B cell (primary cell): ENCODE measurements around the gene ZDHHC18. TPM values are rescaled to one million over a fixed set of nuclear protein-coding genes. Genes with fewer than 3 reads are reported as not detected.

Experiments used
- ATAC-seq: fragments of 200-7000 bp; cut with Tn5 transposase; one replicate; pipeline ENCODE4 v1.10.0; 2021; ENCODE audit warnings: low read depth, mild to moderate bottlenecking, moderate number of reproducible peaks, moderate library complexity
- CTCF ChIA-PET: fragments of 350-600 bp; sonication (Branson Sonifier 250); formaldehyde crosslinking; loops from one replicate; lab custom pipeline; 2021; ENCODE audit warnings: antibody characterized with exemption, inconsistent platforms; lab: Charles Lee
- POLR2A ChIA-PET: fragments of 350-600 bp; sonication (Branson Sonifier 250); formaldehyde crosslinking; loops from one replicate; lab custom pipeline; 2021; ENCODE audit warnings: antibody characterized with exemption; lab: Charles Lee
- DNase-seq: peaks from one replicate; pipeline ENCODE4 v3.0.0; 2013
- H2AFZ ChIP-seq: 2 replicates; pipeline ENCODE4 v1.6.1; 2012; ENCODE audit warnings: mild to moderate bottlenecking, low read depth, low read length; ENCODE audit not compliant: insufficient read depth, poor library complexity, severe bottlenecking
- H3K27ac ChIP-seq, 2 donors: 1 replicate in 1 of 2; 2 replicates in 1 of 2; pipeline ENCODE4 v1.5.1; 2012 to 2013; ENCODE audit warnings: low read length in 2 of 2, mild to moderate bottlenecking in 2 of 2, moderate library complexity in 1 of 2
- H3K27me3 ChIP-seq, 4 experiments: fragments of 200-600 bp in 1 of 4; sonication (generic) in 1 of 4; replicated peaks in 1 of 4; 1 replicate in 2 of 4; 2 replicates in 2 of 4; pipeline versions ENCODE4 v1.6.1 to v1.7.0; 2013 to 2016; ENCODE audit warnings: low read length in 3 of 4, mild to moderate bottlenecking in 2 of 4, mixed read lengths in 1 of 4, moderate library complexity in 1 of 4; ENCODE audit not compliant: insufficient read depth in 4 of 4, control insufficient read depth in 3 of 4; ENCODE audit errors: control extremely low read depth in 1 of 4
- H3K36me3 ChIP-seq, 2 experiments: replicated peaks in 1 of 2; 1 replicate in 1 of 2; 2 replicates in 1 of 2; pipeline versions ENCODE4 v1.6.1 to v1.7.1; 2013; ENCODE audit warnings: low read length in 1 of 2; ENCODE audit not compliant: insufficient read depth in 2 of 2, control insufficient read depth in 1 of 2; ENCODE audit errors: control extremely low read depth in 1 of 2, extremely low read depth in 1 of 2
- H3K4me1 ChIP-seq, 2 donors: fragments of 200-600 bp in 1 of 2; sonication (generic) in 1 of 2; 1 replicate in 1 of 2; 2 replicates in 1 of 2; pipeline versions ENCODE4 v1.5.1 to v1.6.1; 2013 to 2017; ENCODE audit warnings: low read length in 2 of 2; ENCODE audit not compliant: control insufficient read depth in 2 of 2, insufficient read depth in 2 of 2
- H3K4me2 ChIP-seq: replicated peaks from 2 replicates; pipeline ENCODE3; 2012; ENCODE audit warnings: mild to moderate bottlenecking, low read depth, low read length; ENCODE audit not compliant: poor library complexity, severe bottlenecking
- H3K4me3 ChIP-seq, 5 experiments: fragments of 200-600 bp in 1 of 5; sonication (generic) in 1 of 5; 1 replicate in 3 of 5; 2 replicates in 2 of 5; pipeline versions ENCODE4 v1.5.1 to v1.7.0; 2011 to 2016; ENCODE audit warnings: low read length in 4 of 5, mild to moderate bottlenecking in 4 of 5, low read depth in 2 of 5, control low read depth in 1 of 5, moderate library complexity in 1 of 5; ENCODE audit not compliant: insufficient read depth in 1 of 5; ENCODE audit errors: control extremely low read depth in 1 of 5, extremely low read depth in 1 of 5
- H3K79me2 ChIP-seq: fragments of 200-600 bp; sonication (generic); one replicate; pipeline ENCODE4 v1.6.0; 2016; ENCODE audit warnings: low read length; ENCODE audit not compliant: control insufficient read depth, insufficient read depth
- H3K9ac ChIP-seq: fragments of 200-600 bp; sonication (generic); 2 replicates; pipeline ENCODE4 v1.6.1; 2017; ENCODE audit warnings: mild to moderate bottlenecking, low read length, moderate library complexity
- H3K9me3 ChIP-seq, 3 donors: one replicate each; pipeline versions ENCODE4 v1.6.1 to v1.7.1; 2013; ENCODE audit warnings: low read length in 2 of 3; ENCODE audit not compliant: control insufficient read depth in 2 of 3, insufficient read depth in 1 of 3; ENCODE audit errors: control extremely low read depth in 1 of 3
- H4K20me1 ChIP-seq: 2 replicates; pipeline ENCODE4 v1.6.0; 2012; ENCODE audit warnings: mild to moderate bottlenecking, low read length; ENCODE audit not compliant: insufficient read depth, control insufficient read depth, poor library complexity, severe bottlenecking
- H3K27ac Mint-ChIP-seq: one replicate; pipeline ENCODE4 v1.8.0; 2021; ENCODE audit warnings: mixed read lengths
- H3K27me3 Mint-ChIP-seq: one replicate; pipeline ENCODE4 v1.8.0; 2021; ENCODE audit warnings: mixed read lengths
- H3K4me1 Mint-ChIP-seq: one replicate; pipeline ENCODE4 v1.8.0; 2021; ENCODE audit warnings: mixed read lengths
- H3K4me3 Mint-ChIP-seq: one replicate; pipeline ENCODE4 v1.8.0; 2021; ENCODE audit warnings: mixed read lengths
- H3K9me3 Mint-ChIP-seq: one replicate; pipeline ENCODE4 v1.8.0; 2022; ENCODE audit warnings: mixed read lengths; ENCODE audit not compliant: insufficient read depth
- EZH2 ChIP-seq: IDR thresholded peaks from 2 replicates; pipeline ENCODE4 v1.6.1; 2012; ENCODE audit warnings: borderline replicate concordance, low read depth, mild to moderate bottlenecking, moderate library complexity, low read length; ENCODE audit not compliant: insufficient read depth, poor library complexity, severe bottlenecking
- WGBS: methylation state at CpG from one replicate; pipeline ENCODE4 v1.1.5; 2013; ENCODE audit warnings: missing lambda C conversion rate; ENCODE audit not compliant: insufficient coverage; 5-methylcytosine and 5-hydroxymethylcytosine counted together
- intact Hi-C: fragments of 100-400 bp; cut with micrococcal nuclease; formaldehyde crosslinking; loops from one replicate; pipeline ENCODE4 v1.10.0; 2022
- polyA plus RNA-seq: library from polyadenylated mRNA; depleted of rRNA; stranded (reverse); fragments of >200 nt; gene quantifications from 2 replicates; pipeline ENCODE4 v1.2.3, GENCODE V29; 2012
- total RNA-seq, 2 donors: library from RNA; stranded (reverse); fragments of 120-200 nt in 1 of 2; gene quantifications; 1 replicate in 1 of 2; 2 replicates in 1 of 2; pipeline versions ENCODE4 v1.2.3 to v1.2.4, GENCODE V29; 2013 to 2022
- TF ChIP-seq, protein P1 (sequence below): fragments of 200-600 bp; IDR thresholded peaks from one replicate; pipeline ENCODE4 v1.8.0; 2022; ENCODE audit warnings: antibody characterized with exemption, mild to moderate bottlenecking

The ZDHHC18 gene
- total and polyA plus RNA-seq, 2 donors (not counting 1 experiment from before 2014, with no cell fraction given) = 25.8 to 30.8 TPM

- POLR2A ChIA-PET = no interaction called here
- Histone ChIP-seq H3K4me1 (peaks cover 0 to 3% of the 10 kb centered on the region in 2 donors), H3K9me3 (no peaks in the 10 kb centered on the region), H4K20me1 (peaks cover 12% of the 10 kb centered on the region), H3K9ac (no peak overlapping the region), H3K27me3 (no peaks in the 10 kb centered on the region), H3K27ac (no peak overlapping the region), H3K4me3 (no peak overlapping the region), H3K79me2 (peaks cover 4% of the 10 kb centered on the region), H3K4me2 (no peak overlapping the region), H3K36me3 (peaks cover 8 to 26% of the 10 kb centered on the region in 2 experiments), H2AFZ (no peak overlapping the region)
- Mint-ChIP-seq H3K9me3 (no peaks in the 10 kb centered on the region), H3K4me1 (peaks cover 3% of the 10 kb centered on the region), H3K27me3 (no peaks in the 10 kb centered on the region), H3K27ac (no peak overlapping the region), H3K4me3 (no peak overlapping the region)
- intact Hi-C loops = no loop called here
- no peak for DNase-seq
- 95% methylated on average over 2 of the region's 4 CpGs for WGBS
- CTCF ChIA-PET = interaction anchor here (0.7 to 1.3 kb wide), 2 partner anchors 9 to 273 kb away, joined by 3 to 4 read pairs; no protein-coding TSS in a partner anchor
- ATAC-seq = no peak
- TF ChIP-seq, protein P1, sequence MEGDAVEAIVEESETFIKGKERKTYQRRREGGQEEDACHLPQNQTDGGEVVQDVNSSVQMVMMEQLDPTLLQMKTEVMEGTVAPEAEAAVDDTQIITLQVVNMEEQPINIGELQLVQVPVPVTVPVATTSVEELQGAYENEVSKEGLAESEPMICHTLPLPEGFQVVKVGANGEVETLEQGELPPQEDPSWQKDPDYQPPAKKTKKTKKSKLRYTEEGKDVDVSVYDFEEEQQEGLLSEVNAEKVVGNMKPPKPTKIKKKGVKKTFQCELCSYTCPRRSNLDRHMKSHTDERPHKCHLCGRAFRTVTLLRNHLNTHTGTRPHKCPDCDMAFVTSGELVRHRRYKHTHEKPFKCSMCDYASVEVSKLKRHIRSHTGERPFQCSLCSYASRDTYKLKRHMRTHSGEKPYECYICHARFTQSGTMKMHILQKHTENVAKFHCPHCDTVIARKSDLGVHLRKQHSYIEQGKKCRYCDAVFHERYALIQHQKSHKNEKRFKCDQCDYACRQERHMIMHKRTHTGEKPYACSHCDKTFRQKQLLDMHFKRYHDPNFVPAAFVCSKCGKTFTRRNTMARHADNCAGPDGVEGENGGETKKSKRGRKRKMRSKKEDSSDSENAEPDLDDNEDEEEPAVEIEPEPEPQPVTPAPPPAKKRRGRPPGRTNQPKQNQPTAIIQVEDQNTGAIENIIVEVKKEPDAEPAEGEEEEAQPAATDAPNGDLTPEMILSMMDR = no peak
- TF ChIP-seq EZH2 = no peak
Observed at GRCh38 chr1:26874896-26875295, 48.4 kb downstream of the ZDHHC18 start.

DNA sequence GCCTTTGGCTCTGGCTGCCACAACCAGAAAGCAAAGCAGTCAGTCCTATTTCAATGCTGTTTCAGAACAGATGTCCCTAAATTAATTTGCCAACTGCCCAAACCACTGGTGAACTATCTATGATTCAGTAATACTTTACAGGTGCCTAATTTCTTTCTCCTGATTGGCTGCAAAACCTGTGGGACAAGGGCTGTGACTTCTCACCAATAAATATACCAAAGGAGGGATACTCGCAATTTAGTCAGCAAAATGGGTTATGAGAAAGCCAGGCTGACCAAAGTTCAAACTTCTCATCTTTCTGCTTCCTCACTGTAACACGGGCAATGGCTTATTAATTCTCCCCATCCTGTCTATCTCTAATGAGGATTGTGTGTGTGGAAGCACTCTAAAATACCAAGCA is 50.8 kb downstream of the ZDHHC18 start:
- Histone ChIP-seq H3K4me1 (peaks cover 0 to 3% of the 10 kb centered on the region in 2 donors), H3K4me2 (no peak overlapping the region), H3K36me3 (peaks cover 14 to 46% of the 10 kb centered on the region in 2 experiments), H4K20me1 (peaks cover 12% of the 10 kb centered on the region), H3K79me2 (peaks cover 4% of the 10 kb centered on the region), H2AFZ (no peak overlapping the region), H3K27me3 (no peaks in the 10 kb centered on the region), H3K9me3 (no peaks in the 10 kb centered on the region), H3K9ac (no peak overlapping the region), H3K4me3 (no peak overlapping the region), H3K27ac (no peak overlapping the region)
- Mint-ChIP-seq H3K4me3 (no peak overlapping the region), H3K27me3 (no peaks in the 10 kb centered on the region), H3K4me1 (peaks cover 3% of the 10 kb centered on the region), H3K9me3 (no peaks in the 10 kb centered on the region), H3K27ac (no peak overlapping the region)
- TF ChIP-seq, protein P1 = no peak
- TF ChIP-seq EZH2 = no peak
- intact Hi-C loops = no loop called here
- DNase-seq = no peak
- ChIA-PET CTCF (interaction anchor here (0.6 to 7.3 kb wide), 10 partner anchors 10 to 275 kb away, joined by 3 to 79 read pairs (median 10); no protein-coding TSS in a partner anchor), POLR2A (no interaction called here)
- no CpG with 5 or more reads among the region's 2 CpGs for WGBS
- no peak for ATAC-seq
